Erythroblast (primary cell): ENCODE data around the gene C19orf18.

Experiments used
- DNase-seq, 2 experiments: peaks; one replicate each; lab custom pipeline; 2025; lab: John Stamatoyannopoulos, UW
- GATA1 ChIP-seq: IDR thresholded peaks from 2 replicates; pipeline ENCODE4 v1.6.1; 2011; ENCODE audit warnings: low read depth, mild to moderate bottlenecking, control low read depth, low read length, moderate library complexity
- POLR2A ChIP-seq: IDR thresholded peaks from 2 replicates; pipeline ENCODE4 v1.6.1; 2011; ENCODE audit warnings: mild to moderate bottlenecking, low read length

C19orf18 gene

DNA sequence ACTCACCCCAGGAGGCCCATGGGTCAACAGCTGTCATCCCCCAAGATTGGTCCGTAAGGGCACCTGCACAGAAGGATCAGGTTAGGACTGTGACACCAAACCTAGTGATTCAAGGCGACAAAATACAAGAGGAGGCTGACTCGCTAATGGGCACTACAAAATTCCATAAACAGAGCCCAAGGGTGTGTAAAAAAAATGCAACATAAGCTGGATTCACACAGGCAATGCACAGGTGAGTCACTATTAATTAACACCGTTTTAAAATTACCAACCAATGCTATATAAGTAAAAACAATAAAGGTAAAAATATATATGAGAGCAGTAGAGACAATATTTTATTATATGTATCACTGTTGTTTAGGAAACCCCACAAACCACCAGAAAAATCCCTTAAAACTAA lies 26.3 kb upstream of the C19orf18 start:
- no peak for DNase-seq
- TF ChIP-seq POLR2A (no peak), GATA1 (no peak)

GRCh38 chr19:57992841-57993240 lies 18.5 kb upstream of the C19orf18 start:
- DNase-seq: no peak
- TF ChIP-seq POLR2A: no peak
- no peak for TF ChIP-seq GATA1

- DNase-seq: peak in 1 of 2 experiments; percentile 28
Measured at GRCh38 chr19:57978586-57979289, 4.4 kb upstream of the C19orf18 start.

DNA sequence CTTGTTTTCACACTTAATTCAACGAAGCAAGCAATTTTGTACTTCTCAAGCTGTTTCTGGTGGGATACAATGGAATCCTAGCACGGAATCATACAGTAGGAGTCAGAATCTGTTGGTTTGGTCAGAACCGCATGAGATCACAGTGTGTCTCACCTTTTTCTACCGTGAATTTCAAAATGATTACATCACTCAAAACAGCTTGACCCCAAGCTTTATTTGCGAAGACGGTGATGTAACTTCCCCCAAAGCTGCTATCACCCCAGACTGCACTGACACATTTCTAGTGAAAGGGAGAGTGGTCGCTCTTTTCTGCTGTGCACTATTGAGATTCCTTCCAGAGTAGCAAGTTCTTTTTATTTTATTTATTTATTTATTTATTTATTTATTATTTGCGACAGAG lies 9.6 kb downstream of the C19orf18 start:
- TF ChIP-seq GATA1: no peak
- no peak for TF ChIP-seq POLR2A
- no peak for DNase-seq

More at GRCh38 chr19:57978586-57979289, 4.4 kb upstream of the C19orf18 start:
- TF ChIP-seq POLR2A (no peak), GATA1 (no peak)

DNA sequence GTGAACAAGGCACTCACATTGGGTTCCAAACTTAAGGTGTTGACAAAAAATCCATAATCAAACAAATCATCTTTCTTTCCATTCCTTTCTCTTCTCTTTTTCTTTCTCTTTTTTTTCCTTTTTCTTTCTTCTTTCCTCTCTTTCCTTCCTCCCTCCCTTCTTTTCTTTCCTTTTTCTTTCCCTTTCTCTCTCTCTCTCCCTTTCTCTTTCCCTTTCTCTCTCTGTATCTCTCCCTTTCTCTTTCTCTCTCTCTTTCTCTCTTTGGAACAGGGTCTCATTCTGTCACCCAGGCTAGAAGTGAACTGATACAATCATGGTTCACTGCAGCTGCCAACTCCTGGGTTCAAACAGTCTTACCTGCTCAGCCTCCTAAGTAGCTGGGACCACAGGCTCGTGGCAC lies 12.5 kb downstream of the C19orf18 start:
- TF ChIP-seq POLR2A: no peak
- no peak for TF ChIP-seq GATA1
- DNase-seq: no peak

GRCh38 chr19:57954996-57955395 lies 19.3 kb downstream of the C19orf18 start:
- TF ChIP-seq POLR2A (no peak), GATA1 (no peak)
- no peak for DNase-seq

DNA sequence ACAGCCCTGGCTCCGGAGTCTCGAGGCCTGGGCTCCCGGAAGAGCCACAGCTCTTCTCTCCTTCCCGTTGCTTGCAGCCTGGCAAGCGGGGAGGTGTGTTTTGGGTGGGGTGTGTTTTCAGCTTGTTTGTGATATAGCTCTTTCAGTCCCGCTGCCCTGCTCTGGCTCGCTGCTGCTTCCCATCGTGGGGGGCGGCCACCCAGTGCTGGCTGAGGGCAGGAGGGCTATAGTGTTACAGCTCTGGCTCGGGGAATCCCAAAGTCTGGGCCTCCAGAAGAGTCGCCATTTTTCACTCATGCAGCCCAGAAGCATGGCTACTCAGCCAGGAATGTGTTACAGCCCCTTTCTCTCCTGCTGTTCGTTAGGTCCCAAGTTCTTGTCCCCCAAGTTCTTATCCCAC lies 24.6 kb downstream of the C19orf18 start:
- no peak for TF ChIP-seq POLR2A
- no peak for TF ChIP-seq GATA1
- no peak for DNase-seq

DNA sequence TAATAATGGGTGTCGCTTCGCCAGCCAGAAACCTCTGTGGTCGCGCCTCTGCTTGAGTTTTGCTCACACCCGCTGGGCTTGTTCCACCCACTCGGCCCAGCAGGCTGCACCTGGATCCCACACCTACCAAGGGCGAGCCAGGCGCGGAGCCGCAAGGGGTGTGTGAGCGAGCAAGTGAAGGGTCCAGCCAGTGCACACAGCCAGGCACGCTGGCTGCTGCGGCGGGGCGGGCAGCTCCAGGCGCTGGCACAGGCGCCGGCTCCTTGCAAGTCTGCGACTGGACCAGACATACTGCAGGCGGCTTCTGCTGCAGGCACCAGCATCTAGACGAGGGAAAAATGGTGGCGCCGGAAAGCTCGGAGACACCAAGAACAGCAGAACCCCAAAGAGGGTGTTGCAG lies 25.0 kb downstream of the C19orf18 start:
- no peak for DNase-seq
- TF ChIP-seq GATA1 (no peak), POLR2A (no peak)

DNA sequence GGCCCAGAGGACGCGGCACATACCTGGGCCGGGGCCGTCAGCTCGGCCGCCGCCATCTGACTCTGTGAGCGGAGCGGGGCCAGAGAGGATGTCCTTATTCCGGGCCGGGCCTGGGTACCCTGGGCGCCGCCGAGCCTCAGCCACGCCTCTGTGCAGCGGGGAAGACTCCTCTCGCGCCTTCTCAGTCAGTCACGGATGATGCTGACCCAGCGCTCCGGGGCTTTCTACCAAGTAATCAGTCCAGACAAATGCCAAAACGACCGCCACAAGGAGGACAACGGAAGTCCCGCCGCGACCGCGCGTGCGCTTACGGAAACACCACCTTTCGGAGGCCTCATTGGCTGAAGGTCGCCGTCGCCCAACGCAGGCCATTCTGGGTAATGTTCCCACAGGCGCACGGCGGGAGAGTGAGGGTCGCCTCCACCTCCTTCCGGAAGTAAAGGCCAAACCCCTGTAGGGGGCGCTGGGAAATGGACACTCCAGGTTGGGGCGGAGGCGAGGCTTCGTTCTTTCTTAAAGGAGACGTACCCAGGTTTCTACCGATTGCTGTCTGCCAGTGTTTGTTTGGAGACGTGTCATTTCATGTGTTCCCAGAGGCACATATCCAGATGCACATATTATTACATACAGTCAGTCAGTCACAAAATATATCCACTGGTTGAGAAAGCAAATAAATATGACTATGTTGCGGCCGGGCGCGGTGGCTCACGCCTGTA lies 26.8 kb downstream of the C19orf18 start, which contains the start of gene ZNF256:
Gene ZNF256 (minus strand): TSS at position 288 of the 716 bp plus-strand sequence. CDS start 232 bp downstream, at position 56.
- DNase-seq: peak; percentile 83 to 91
- TF ChIP-seq GATA1: no peak
- peak; percentile 65 for TF ChIP-seq POLR2A

DNA sequence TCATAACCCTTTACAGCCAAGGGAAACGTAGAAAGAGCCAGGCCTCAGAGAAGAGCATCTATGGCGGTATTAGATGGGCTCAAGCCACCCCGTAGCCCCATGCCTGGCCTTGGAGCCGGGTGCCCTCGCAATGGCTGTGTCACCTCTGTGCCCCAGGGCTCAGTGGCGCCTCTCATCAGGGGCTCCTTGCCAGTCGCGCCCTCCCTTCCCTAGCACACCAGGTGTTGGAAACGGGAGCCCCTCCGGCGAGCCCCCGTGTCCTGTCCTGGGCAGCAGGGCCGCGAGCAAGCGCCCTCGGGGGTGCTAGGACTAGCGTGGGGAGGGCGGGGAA lies 27.3 kb downstream of the C19orf18 start:
- peak in 1 of 2 experiments; percentile 29 for DNase-seq
- TF ChIP-seq GATA1: no peak
- TF ChIP-seq POLR2A: no peak

DNA sequence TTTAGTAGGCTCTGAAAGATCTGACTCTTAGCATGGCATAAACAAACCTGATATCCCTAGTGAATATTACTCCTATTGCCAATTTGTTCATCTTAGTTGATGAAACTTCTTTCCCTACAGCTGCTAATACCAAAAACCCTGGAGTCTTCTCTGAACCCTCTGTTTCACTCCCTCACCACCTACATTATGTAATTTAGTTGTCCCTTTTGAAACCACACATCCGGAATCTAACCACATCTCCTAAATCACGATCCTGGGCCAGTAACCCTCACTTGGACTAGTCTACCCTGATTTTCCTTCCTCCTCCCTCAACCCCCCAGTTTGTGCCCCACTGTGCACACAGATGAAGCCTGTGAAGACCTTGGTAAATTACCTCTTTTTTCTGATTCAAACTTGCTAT lies 28.0 kb downstream of the C19orf18 start:
- TF ChIP-seq GATA1: no peak
- TF ChIP-seq POLR2A: no peak
- DNase-seq: no peak

DNA sequence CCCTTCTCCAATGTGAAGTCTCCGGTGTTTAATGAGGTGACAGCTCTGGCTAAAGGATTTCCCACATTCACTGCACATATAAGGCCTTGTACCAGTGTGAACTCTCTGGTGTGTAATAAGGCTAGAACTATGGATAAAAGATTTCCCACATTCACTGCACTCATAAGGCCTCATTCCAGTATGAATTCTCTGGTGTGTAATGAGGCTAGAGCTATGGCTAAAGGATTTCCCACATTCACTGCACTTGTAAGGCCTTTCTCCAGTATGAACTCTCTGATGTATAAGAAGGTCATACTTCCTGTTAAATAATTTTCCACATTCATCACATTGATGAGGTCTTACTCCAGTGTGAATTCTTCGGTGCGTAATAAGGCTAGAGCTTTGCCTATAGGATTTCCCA lies 32.7 kb downstream of the C19orf18 start:
- TF ChIP-seq POLR2A (no peak), GATA1 (no peak)
- no peak for DNase-seq

DNA sequence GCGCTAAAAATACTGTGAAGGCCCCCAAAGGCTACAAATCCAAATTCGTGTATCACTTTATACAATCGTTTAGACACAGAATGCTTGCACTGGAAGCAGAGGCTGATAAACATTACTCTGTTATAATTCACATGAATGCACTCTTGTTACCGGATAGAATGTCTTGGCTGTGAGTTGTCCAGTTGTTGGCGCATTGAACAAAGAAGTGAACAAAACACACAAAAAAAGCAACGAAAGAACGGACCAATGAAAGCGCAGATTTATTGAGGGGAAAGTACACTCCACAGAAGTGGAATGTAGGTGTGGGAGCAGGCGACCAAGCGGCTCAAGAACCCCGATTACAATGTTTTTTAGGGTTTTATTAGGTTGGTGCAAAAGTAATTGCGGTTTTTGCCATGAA lies 38.6 kb downstream of the C19orf18 start:
- no peak for TF ChIP-seq GATA1
- TF ChIP-seq POLR2A: no peak
- DNase-seq: no peak
